HG03045 (cell line): ENCODE results near the gene P2RX1.
"Not testable (repeated sequence)": the region's sequence is repeated elsewhere in the genome, so short reads cannot be mapped to it uniquely, and the experiment has no call there.

ENCODE experiments used
- ATAC-seq: cut with Tn5 transposase; IDR thresholded peaks from one replicate; pipeline ENCODE4 v1.9.1; 2021; ENCODE audit warnings: mild to moderate bottlenecking, moderate library complexity; ENCODE audit not compliant: unreplicated experiment

P2RX1 gene

DNA sequence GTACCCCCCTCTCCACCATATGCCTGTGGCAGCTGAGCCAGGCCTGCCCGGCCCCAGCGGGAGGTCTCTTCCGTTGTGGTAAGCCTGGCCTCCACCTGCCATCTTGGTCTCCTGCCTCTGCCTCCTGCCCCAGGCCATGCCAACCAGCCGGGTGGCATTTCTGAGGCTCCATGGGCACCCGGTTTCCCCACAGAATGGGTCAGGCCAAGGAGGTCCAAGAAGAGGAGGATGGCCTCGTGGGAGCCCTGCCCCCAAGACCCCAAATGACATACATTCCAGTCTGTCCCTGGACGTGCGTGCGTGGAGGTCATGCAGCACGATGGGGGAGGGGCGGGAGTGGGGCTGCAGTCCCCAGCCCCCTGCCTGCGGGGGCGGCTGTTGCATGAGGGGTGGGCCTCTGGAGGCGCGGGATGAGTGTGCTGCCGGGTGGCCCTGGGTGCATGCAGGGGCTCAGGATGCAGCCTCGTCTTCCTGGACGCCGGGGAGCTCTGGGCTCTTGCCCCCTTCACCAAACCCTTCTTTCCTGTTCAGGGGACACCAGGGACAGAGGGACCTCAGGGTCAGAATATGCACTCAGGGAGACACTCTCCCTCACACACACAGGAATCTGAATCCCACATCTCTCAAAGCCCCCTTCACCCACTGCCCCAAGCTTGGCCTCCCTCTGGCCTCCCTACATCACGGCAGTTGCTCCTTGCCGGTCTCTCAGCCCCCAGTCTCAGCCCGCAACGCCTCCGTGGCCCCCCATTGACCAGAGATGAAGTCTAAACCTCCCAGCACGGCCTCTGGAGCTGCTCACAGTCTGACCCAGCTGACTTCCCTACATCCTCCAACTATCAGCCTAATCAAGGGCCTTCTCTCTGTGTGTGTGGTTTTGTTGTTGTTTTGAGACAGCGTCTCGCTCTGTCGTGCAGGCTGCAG is 54.2 kb downstream of the P2RX1 start:
- ATAC-seq, result no peak

DNA sequence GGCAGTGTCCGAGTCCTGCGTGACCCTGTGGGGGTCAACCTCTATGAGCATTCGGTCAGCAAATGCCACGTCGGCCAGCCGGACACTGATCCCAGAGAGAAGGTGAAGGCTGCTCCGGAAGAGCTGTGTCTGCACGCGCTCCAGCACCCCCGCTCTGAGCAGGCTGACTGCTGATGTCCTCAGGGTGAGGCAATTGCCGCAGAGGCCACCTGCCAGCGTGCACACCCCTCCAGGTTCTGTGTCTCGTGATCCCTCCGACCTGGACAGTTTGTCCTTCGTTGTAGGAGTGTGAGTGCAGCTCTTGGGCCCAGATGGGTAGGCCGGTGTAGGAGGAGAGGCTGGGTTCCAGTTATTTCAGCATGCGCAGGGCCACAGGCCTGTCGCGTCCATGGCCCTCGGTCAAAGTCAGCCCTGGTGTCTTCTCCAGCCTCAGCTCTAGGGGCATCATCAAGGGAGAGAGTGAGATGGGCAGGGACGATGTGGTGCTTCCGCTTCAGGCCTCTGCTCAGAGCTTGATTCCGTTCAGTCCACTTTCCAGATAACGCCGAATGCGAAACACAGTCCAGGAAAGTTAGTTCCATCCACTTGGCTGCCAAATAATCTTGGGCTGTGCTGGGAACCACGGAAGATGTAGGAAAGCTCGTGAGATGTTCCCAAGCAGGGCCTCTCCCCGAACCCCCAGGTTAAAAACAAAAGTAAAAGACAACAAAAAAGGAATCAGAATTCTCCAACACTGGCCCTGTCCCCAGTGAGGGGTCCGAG is 55.1 kb downstream of the P2RX1 start:
- ATAC-seq, result no peak

DNA sequence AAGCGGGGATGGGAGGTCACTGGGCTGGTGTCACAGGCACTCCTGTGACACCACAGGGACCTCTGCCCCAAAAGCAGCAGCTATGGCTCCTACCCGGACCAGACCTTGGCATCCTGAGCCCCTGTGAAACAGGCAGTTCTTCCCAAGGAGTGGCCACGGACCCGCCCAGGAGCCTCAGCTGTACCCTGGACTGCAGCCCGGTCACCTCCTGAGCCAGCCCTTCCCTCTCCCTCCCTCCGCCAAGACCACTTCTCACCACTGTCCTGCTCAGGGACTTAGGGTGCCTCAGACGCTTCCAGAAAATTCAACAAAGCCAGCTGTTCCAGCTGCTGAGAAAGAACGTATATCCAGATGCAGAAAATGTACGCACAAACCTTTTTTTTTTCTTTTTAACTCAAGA is 56.3 kb downstream of the P2RX1 start:
- ATAC-seq, result no peak

DNA sequence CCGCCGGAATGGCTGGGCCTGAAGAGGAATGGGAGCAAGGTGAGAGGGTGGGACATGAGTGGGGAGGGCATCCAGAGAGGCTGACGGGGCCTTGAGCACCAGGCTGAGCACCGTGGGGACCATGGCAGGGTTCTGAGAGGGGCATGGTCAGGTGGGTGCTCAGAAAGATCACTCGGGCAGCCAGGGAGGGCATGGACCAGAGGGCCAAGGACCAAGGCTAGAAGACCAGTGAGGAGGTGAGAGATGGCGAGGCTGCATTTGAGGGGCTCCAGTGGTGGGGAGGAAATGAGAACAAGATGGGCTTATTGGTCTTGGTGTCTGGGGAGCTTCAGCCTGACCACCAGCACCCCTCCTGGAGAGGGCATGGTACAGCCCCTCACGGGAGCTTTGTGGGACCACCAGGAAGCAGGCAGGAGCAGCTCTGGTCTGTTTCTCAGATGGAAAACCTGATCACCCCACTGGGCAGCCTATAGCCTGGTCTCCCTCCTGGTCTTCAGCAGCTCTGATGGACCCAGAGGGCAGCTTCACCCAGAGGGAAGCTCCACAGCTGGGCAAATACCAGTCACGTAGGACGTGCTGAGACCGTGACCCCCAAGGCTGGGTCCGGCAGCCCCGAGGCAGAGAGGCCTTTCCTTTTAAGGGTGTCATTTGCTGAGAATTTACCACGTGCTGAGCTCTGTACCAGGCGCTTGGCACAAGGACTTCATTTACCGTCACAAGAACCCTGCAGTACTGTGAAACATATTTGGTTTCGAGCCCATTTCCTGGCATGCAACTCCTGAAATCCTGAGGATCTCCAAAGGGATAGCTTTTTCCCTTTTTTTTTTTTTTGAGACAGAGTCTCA is 58.8 kb downstream of the P2RX1 start:
- no peak for ATAC-seq

DNA sequence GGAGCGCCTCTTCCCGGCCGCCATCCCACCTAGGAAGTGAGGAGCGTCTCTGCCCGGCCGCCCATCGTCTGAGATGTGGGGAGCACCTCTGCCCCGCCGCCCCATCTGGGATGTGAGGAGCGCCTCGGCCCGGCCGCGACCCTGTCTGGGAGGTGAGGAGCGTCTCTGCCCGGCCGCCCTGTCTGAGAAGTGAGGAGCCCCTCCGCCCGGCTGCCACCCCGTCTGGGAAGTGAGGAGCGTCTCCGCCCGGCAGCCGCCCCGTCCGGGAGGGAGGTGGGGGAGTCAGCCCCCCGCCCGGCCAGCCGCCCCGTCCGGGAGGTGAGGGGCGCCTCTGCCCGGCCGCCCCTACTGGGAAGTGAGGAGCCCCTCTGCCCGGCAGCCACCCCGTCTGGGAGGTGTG is 62.1 kb downstream of the P2RX1 start:
- ATAC-seq, result not testable (repeated sequence)

DNA sequence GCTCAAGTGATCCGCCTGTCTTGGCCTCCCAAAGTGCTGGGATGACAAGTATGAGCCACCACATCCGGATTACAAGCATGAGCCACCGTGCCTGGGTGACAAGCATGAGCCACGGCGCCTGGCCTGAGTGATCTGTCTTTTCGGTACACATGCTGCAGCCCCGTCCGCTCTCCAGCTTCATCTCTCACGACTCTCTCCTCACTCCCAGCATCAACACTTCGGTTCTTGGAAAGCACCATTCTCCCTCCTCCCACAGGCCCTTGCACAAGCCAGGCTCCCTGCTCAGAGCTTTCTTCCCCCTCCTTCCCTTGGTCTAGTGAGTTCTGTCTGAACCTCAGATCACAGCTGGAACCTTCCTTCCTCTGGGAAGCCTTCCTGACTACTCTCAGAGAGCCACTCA is 63.7 kb downstream of the P2RX1 start:
- ATAC-seq, result no peak

DNA sequence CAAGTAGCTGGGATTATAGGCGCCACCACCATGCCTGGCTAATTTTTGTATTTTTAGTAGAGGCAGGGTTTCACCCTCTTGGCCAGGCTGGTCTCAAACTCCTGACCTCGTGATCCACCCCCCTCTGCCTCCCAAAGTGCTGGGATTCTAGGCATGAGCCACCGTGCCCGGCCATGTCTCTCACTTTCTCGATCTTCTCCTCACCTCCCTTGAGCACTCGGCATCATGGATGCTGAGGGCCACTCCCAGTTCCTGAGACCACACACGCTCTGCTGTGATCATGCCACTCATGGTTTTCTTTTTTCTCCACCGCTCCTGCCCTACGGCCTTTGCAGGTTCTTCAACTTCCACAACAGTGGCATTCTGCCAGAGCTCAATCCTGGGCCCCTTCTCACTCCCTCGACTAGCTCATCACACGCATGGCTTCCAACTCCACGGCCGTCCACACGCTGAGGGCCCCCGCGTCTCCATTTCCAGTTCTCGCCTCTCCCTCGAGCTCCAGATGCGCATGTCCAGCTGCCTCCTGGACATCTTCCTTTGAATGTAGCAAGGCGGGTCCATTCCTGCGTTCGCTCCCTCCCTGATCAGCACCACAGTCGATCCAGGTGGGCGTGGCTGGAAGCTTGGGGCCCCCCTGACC is 64.7 kb downstream of the P2RX1 start:
- ATAC-seq, result no peak

DNA sequence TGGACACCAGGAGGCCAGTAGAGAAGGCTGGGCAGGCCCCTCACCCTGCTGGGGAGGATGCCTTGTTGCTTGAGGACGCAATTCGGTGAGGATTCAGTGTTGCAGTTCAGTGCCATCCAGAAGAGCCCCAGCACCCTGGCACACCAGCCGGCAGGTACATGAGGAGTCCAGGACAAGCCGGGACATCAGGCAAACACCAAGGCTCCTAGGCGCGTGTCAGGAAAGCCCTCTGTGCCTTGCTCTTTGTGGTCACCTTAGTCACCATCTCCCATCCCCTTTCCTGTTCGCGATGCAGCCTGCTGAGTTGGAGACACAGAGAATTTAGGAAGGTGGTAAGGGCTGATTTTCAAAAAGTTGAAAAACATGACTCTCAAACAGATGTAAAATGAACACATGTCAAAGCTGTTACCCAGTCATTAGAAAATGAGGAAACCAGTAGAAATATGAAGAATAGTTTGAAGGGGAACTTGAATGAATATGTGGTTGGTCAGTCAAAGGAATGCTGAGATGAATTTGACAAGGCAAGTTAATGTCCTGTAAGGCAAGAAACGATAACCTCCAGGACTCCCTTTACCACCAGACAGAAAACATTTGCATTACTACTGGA is 67.9 kb downstream of the P2RX1 start:
- ATAC-seq, result no peak

DNA sequence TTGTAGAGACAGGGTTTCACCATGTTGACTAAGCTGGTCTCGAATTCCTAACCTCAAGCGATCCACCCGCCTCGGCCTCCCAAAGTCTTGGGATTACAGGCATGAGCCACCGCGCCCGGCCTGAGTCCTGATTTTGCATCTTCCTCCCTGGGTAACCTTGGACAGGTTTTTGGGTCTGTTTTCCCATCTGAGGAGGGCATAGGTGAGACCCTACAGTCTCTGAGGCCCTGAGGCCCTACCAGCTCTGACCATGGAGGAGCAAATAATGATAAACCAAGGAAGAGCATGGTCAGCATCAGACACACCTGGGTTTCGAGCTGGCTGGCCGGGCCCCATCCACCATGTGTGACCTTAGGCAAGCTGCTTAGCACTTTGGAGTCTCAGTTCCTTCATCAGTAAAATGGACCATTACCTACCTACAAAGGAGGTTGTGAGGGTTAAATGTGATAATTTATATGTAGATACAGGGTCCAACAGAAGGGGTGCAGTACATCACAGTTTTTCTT is 69.0 kb downstream of the P2RX1 start:
- ATAC-seq, result no peak
